Common myeloid progenitor, CD34-positive (primary cell): ENCODE measurements around the gene DUSP23.

Experiments
- CTCF ChIA-PET: fragments of 350-600 bp; sonication (Branson Sonifier 250); formaldehyde crosslinking; loops from one replicate; lab custom pipeline; 2021; ENCODE audit warnings: antibody characterized with exemption; lab: Charles Lee
- POLR2A ChIA-PET: fragments of 350-600 bp; sonication (Branson Sonifier 250); formaldehyde crosslinking; loops from one replicate; lab custom pipeline; 2021; ENCODE audit warnings: antibody characterized with exemption; lab: Charles Lee
- DNase-seq, 3 donors: peaks; one replicate each; pipeline versions ENCODE4 v3.0.0 to v3.0.0-alpha.2; 2013
- H3K27ac ChIP-seq, 2 experiments: 1 replicate in 1 of 2; 2 replicates in 1 of 2; pipeline ENCODE4 v1.7.0; 2013; ENCODE audit warnings: inconsistent platforms in 2 of 2, low read length in 2 of 2, mild to moderate bottlenecking in 2 of 2, low read depth in 1 of 2, moderate library complexity in 1 of 2; ENCODE audit not compliant: severe bottlenecking in 2 of 2, insufficient read depth in 1 of 2, poor library complexity in 1 of 2
- H3K27me3 ChIP-seq, 5 experiments: replicated peaks in 2 of 5; 1 replicate in 3 of 5; 2 replicates in 2 of 5; pipeline versions ENCODE4 v1.6.1 to v1.7.0; 2013; ENCODE audit warnings: low read length in 4 of 5, mild to moderate bottlenecking in 2 of 5, moderate library complexity in 2 of 5, inconsistent platforms in 1 of 5; ENCODE audit not compliant: insufficient read depth in 5 of 5, control insufficient read depth in 4 of 5
- H3K36me3 ChIP-seq, 4 experiments: 1 replicate in 2 of 4; 2 replicates in 2 of 4; pipeline versions ENCODE4 v1.6.1 to v1.7.0; 2013; ENCODE audit warnings: low read length in 3 of 4, control low read depth in 1 of 4, mild to moderate bottlenecking in 1 of 4; ENCODE audit not compliant: control insufficient read depth in 4 of 4, insufficient read depth in 4 of 4
- H3K4me1 ChIP-seq, 4 experiments: 1 replicate in 3 of 4; 2 replicates in 1 of 4; pipeline versions ENCODE4 v1.6.1 to v1.7.1; 2013; ENCODE audit warnings: low read length in 3 of 4, mild to moderate bottlenecking in 3 of 4, control low read depth in 1 of 4, inconsistent platforms in 1 of 4, moderate library complexity in 1 of 4; ENCODE audit not compliant: control insufficient read depth in 4 of 4, insufficient read depth in 4 of 4; ENCODE audit errors: control extremely low read depth in 1 of 4
- H3K4me3 ChIP-seq, 7 experiments: 1 replicate in 4 of 7; 2 replicates in 3 of 7; pipeline versions ENCODE4 v1.5.1 to v1.7.0; 2013; ENCODE audit warnings: mild to moderate bottlenecking in 7 of 7, low read length in 6 of 7, moderate library complexity in 6 of 7, inconsistent platforms in 2 of 7, low read depth in 2 of 7, control low read depth in 1 of 7; ENCODE audit not compliant: insufficient read depth in 4 of 7, control insufficient read depth in 1 of 7; ENCODE audit errors: extremely low read depth in 1 of 7
- H3K9me3 ChIP-seq, 5 experiments: 1 replicate in 4 of 5; 2 replicates in 1 of 5; pipeline versions ENCODE4 v1.6.1 to v1.7.1; 2013; ENCODE audit warnings: low read length in 4 of 5, mild to moderate bottlenecking in 2 of 5, inconsistent platforms in 1 of 5, low read depth in 1 of 5, moderate library complexity in 1 of 5; ENCODE audit not compliant: control insufficient read depth in 4 of 5, insufficient read depth in 2 of 5; ENCODE audit errors: control extremely low read depth in 1 of 5
- WGBS: methylation state at CpG from one replicate; pipeline ENCODE4 v1.1.5; 2013; ENCODE audit not compliant: insufficient coverage; 5-methylcytosine and 5-hydroxymethylcytosine counted together

The DUSP23 gene

DNA sequence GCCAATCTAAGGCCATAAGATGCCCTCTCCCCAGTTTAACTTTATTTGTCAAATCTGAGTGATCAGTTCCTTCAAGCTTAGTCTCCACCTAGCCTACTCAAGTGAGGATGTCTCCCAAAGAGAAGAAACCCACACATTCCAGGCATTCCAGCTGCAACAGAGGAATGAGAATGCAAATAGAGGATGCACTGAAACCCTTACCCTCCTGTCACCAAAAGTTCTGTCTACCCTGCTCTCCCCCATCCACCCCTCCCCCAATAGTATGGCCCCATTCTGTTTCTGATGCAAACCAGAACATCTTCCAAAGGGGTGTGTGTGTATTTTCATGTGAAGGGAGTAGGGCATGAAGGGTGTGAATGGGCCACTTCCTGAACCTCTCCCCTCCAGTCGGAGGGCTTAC is 3.0 kb downstream of the DUSP23 start:
- H3K4me1 ChIP-seq, result peaks cover 4 to 29% (median 16%) of the 10 kb centered on the region in 4 experiments
- no peaks in the 10 kb centered on the region for H3K9me3 ChIP-seq
- DNase-seq, result no peak
- H3K36me3 ChIP-seq, result peaks cover 0 to 6% (median 3%) of the 10 kb centered on the region in 4 experiments
- WGBS, result no CpG with 5 or more reads among the region's 1 CpG
- no peak overlapping the region for H3K4me3 ChIP-seq
- ChIA-PET CTCF (interaction anchor here (4.1 kb wide), 1 partner anchor 14 kb away, joined by 33 read pairs; no protein-coding TSS in a partner anchor), POLR2A (no interaction called here)
- no peaks in the 10 kb centered on the region for H3K27me3 ChIP-seq
- H3K27ac ChIP-seq, result no peak overlapping the region

DNA sequence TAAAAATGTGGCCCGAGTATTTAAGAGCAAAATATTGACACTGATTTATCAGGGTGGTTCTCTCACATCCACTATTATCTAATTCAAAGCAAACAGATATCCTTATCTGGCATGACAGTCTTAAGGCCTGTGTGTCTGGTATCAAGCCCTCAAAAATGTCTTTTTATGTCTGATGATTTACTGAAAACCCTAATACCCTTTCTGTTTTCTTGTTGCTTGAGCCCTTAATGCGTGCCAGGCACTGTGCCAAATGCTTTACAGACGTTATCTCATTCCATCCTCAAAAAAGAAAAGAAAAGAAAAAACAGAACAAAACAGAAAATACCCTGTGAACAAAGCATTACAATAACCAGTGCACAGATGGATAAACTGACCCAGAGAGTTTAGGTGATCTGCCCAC is 5.7 kb downstream of the DUSP23 start:
- DNase-seq, result no peak
- Histone ChIP-seq H3K4me3 (no peak overlapping the region), H3K27ac (no peak overlapping the region), H3K36me3 (peaks cover 0 to 6% (median 3%) of the 10 kb centered on the region in 4 experiments), H3K9me3 (no peaks in the 10 kb centered on the region), H3K4me1 (peaks cover 0 to 17% (median 9%) of the 10 kb centered on the region in 4 experiments), H3K27me3 (no peaks in the 10 kb centered on the region)
- WGBS, result 60% methylated on average over 1 of the region's 3 CpGs
- ChIA-PET POLR2A (no interaction called here), CTCF (interaction anchor here (1.6 to 3.8 kb wide), 3 partner anchors 10 to 105 kb away, joined by 6 to 24 read pairs (median 6); no protein-coding TSS in a partner anchor)

DNA sequence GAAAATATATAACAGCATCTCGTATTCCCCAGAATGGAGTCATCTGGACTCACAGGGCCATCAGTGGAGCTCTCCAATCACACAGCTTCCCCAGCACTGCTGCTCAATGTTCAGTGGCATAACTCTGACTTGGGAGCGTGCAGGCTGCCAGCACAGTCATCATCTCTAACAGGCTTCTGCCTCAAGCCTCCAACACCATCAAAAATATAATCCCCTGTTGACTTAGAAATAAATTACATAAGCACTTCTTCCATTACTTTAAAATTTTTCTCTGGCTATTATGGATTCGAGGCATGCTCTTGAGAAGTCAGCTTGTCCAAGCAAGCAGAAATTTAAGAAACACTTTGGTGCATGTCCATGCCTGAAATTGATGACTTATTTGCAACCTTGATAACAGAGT is 6.2 kb downstream of the DUSP23 start:
- no peak overlapping the region for H3K4me3 ChIP-seq
- peaks cover 0 to 17% (median 7%) of the 10 kb centered on the region in 4 experiments for H3K4me1 ChIP-seq
- H3K27ac ChIP-seq, result no peak overlapping the region
- no peak for DNase-seq
- H3K9me3 ChIP-seq, result no peaks in the 10 kb centered on the region
- ChIA-PET POLR2A (no interaction called here), CTCF (interaction anchor here (1.6 to 3.8 kb wide), 3 partner anchors 11 to 104 kb away, joined by 6 to 24 read pairs (median 6); no protein-coding TSS in a partner anchor)
- H3K36me3 ChIP-seq, result peaks cover 0 to 6% (median 3%) of the 10 kb centered on the region in 4 experiments
- H3K27me3 ChIP-seq, result peaks cover 0 to under 1% (median 0%) of the 10 kb centered on the region in 5 experiments
- whole genome bisulfite sequencing, result 97% methylated on average over 3 of the region's 3 CpGs

DNA sequence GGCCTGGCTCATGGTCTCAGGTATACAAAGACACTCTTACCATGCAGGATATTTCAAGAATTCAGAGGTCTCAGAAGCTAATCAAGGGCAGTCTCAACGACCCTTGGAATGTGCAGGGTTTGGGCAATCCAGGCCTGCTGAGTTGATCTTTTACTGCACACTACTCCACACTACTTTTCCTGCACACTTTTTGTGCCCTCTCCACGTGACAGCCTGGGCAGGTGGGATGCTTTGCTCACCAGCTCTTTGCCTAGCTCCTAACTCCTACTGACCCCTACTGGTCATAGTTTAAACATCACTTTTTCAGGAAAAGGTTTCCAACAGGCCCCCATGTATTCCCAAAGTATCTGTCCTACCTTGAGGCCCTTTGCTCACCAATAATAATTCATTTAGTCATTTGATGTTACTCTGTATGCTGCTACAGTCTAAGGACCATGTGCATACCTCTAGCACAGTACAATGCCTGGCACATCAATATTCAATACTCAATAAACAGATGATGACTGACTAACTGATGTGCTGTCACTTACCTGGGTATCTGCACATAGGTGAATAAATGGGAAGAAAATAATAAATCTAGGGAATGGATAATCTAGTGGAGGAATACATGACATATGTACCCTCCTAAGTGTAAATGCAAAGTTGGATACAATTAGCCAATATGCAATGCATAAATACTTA is 9.6 kb downstream of the DUSP23 start:
- CTCF ChIA-PET, result interaction anchor here (0.6 to 2.3 kb wide), 5 partner anchors 9 to 162 kb away, joined by 3 to 13 read pairs (median 5); partner anchors contain the start of gene DUSP23
- POLR2A ChIA-PET, result no interaction called here
- H3K36me3 ChIP-seq, result no peaks in the 10 kb centered on the region
- H3K9me3 ChIP-seq, result no peaks in the 10 kb centered on the region
- H3K4me3 ChIP-seq, result no peak overlapping the region
- H3K27ac ChIP-seq, result no peak overlapping the region
- DNase-seq, result peak in 2 of 3 donors; percentile 26
- WGBS, result 39% methylated on average over 2 of the region's 2 CpGs
- peaks cover 0 to 4% (median 0%) of the 10 kb centered on the region in 5 experiments for H3K27me3 ChIP-seq
- H3K4me1 ChIP-seq, result peaks cover 0 to 19% (median 8%) of the 10 kb centered on the region in 4 experiments

DNA sequence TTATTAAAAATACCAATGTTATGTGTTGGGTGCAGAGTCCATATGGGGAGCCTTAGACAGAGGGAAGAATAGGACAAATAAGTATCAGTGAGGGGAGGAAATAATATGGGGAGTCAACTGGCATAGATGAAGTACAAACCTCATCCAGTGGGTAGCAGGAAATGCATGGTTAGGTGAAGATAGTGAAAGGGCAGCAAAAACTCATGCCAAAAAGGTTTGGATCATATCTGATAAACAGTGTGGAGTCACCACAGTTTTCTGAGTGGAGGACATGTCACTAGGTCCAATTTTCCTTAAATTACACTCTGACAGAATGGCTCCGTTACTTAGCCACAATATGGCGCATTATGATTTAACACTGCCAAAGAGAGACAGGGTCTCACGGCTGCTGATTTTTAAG is 10.3 kb downstream of the DUSP23 start:
- Histone ChIP-seq H3K27me3 (peaks cover 0 to 4% (median 0%) of the 10 kb centered on the region in 5 experiments), H3K9me3 (no peaks in the 10 kb centered on the region), H3K36me3 (no peaks in the 10 kb centered on the region), H3K4me1 (peaks cover 0 to 19% (median 8%) of the 10 kb centered on the region in 4 experiments), H3K4me3 (peak overlapping the region in 3 of 7 experiments; percentile 0 to 27 (median 11)), H3K27ac (no peak overlapping the region)
- WGBS, result 18% methylated on average over 3 of the region's 3 CpGs
- DNase-seq, result peak; percentile 38 to 66 (median 49)
- CTCF ChIA-PET, result no interaction called here
- POLR2A ChIA-PET, result interaction anchor here (1.1 kb wide), 1 partner anchor 233 kb away, joined by 3 read pairs; no protein-coding TSS in a partner anchor

DNA sequence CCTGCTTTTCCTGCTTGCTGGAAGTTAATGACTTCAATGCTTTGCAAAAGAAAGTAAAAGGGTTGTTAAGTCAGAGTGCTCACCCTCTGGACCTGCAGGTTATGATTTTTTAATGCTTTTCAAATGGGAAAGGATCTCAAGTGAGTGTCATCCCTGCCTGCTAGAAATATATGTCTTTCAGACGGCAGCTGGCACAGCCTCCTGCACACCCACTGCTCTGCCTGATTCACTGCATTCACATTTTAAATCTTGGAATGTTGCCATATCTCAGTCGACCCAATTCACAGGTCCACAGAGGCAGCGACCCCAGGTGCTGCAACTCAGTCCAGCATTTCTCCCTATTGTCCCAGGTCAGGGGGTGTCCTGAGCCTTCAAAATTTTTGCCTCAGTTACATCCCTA is 10.7 kb downstream of the DUSP23 start:
- H3K36me3 ChIP-seq, result no peaks in the 10 kb centered on the region
- ChIA-PET CTCF (no interaction called here), POLR2A (interaction anchor here (1.1 kb wide), 1 partner anchor 233 kb away, joined by 3 read pairs; no protein-coding TSS in a partner anchor)
- no peaks in the 10 kb centered on the region for H3K9me3 ChIP-seq
- H3K4me3 ChIP-seq, result peak overlapping the region in 3 of 7 experiments; percentile 0 to 27 (median 11)
- H3K4me1 ChIP-seq, result peaks cover 0 to 19% (median 8%) of the 10 kb centered on the region in 4 experiments
- 39% methylated on average over 3 of the region's 3 CpGs for WGBS
- peaks cover 0 to 4% (median 0%) of the 10 kb centered on the region in 5 experiments for H3K27me3 ChIP-seq
- no peak overlapping the region for H3K27ac ChIP-seq
- no peak for DNase-seq

DNA sequence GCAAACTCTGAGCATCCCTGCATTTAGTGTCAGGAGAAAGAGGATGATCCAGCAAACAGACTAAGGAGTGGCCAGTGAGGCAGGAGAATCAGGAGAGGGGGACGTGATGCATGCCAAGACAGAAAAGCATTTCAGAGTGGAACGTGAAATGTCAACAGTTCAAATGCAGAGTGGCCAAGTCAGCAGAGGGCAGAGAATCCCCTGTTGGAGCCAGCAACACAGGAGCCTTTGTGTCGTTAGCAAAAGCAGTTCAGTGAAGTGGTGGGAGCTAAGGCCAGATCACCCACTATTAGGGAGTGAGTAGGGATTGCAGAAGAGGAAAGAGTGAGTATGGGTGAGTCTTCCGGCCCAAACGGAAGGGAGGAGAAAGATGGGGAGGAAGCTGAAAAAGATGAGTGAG is 14.8 kb downstream of the DUSP23 start:
- WGBS, result 100% methylated on average over 5 of the region's 5 CpGs
- Histone ChIP-seq H3K27me3 (peaks cover 0 to 8% (median 0%) of the 10 kb centered on the region in 5 experiments), H3K4me1 (peaks cover 0 to 25% (median 15%) of the 10 kb centered on the region in 4 experiments), H3K4me3 (no peak overlapping the region), H3K27ac (no peak overlapping the region), H3K9me3 (no peaks in the 10 kb centered on the region), H3K36me3 (no peaks in the 10 kb centered on the region)
- DNase-seq, result no peak
- ChIA-PET POLR2A (no interaction called here), CTCF (interaction anchor here (1.1 to 12.4 kb wide), 5 partner anchors 13 to 141 kb away, joined by 3 to 411 read pairs (median 33); partner anchors contain the start of genes DUSP23 and SLAMF8)
